ENCODE results near the gene OTUB2. TPM values are rescaled to one million over a fixed set of nuclear protein-coding genes. Genes with fewer than 3 reads are reported as not detected.

OTUB2 gene
- total RNA-seq, 1 experiment from 2014 or later = 3.4 TPM

DNA sequence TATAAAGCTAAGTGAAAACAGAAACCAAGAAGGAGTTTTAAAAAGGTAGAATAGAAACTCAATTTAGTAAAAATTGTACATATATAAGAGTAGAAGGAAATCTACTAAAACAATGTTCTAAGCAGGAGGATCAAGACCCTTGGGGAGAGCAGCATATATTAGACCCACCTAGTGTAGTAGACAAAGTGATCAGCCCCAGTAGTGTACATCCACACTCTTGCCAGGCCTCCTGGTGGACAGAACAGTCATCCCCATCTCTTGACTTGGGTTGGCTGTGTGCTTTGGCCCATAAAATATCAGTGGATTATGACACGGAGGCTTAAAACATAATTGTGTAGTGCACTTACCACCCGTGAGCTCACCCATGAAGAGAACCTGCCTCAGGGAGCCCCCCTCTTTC, 10.9 kb upstream of the OTUB2 start:
- no peaks in the 10 kb centered on the region for H3K27me3 ChIP-seq (ENCODE audit: control insufficient read depth, insufficient read depth, low read length)
- ChIA-PET CTCF (no interaction called here), POLR2A (no interaction called here)
- intact Hi-C loops (cut with micrococcal nuclease; ENCODE audit: unreplicated experiment) (no loop called here), in situ Hi-C loops (cut with HindIII; ENCODE audit: low pct_unique_long_range_greater_than_20kb, low sequenced_read_pairs) (no loop called here)
- TF ChIP-seq TCF7L2 (IDR thresholded peaks at IDR 0.05; ENCODE audit: low read depth, low read length) = no peak
- no peak for TF ChIP-seq POLR2AphosphoS5 (IDR thresholded peaks at IDR 0.05; ENCODE audit: low read depth, low read length)
- TF ChIP-seq, protein P1, sequence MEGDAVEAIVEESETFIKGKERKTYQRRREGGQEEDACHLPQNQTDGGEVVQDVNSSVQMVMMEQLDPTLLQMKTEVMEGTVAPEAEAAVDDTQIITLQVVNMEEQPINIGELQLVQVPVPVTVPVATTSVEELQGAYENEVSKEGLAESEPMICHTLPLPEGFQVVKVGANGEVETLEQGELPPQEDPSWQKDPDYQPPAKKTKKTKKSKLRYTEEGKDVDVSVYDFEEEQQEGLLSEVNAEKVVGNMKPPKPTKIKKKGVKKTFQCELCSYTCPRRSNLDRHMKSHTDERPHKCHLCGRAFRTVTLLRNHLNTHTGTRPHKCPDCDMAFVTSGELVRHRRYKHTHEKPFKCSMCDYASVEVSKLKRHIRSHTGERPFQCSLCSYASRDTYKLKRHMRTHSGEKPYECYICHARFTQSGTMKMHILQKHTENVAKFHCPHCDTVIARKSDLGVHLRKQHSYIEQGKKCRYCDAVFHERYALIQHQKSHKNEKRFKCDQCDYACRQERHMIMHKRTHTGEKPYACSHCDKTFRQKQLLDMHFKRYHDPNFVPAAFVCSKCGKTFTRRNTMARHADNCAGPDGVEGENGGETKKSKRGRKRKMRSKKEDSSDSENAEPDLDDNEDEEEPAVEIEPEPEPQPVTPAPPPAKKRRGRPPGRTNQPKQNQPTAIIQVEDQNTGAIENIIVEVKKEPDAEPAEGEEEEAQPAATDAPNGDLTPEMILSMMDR (IDR thresholded peaks at IDR 0.05) = no peak
- TF ChIP-seq, protein P2, sequence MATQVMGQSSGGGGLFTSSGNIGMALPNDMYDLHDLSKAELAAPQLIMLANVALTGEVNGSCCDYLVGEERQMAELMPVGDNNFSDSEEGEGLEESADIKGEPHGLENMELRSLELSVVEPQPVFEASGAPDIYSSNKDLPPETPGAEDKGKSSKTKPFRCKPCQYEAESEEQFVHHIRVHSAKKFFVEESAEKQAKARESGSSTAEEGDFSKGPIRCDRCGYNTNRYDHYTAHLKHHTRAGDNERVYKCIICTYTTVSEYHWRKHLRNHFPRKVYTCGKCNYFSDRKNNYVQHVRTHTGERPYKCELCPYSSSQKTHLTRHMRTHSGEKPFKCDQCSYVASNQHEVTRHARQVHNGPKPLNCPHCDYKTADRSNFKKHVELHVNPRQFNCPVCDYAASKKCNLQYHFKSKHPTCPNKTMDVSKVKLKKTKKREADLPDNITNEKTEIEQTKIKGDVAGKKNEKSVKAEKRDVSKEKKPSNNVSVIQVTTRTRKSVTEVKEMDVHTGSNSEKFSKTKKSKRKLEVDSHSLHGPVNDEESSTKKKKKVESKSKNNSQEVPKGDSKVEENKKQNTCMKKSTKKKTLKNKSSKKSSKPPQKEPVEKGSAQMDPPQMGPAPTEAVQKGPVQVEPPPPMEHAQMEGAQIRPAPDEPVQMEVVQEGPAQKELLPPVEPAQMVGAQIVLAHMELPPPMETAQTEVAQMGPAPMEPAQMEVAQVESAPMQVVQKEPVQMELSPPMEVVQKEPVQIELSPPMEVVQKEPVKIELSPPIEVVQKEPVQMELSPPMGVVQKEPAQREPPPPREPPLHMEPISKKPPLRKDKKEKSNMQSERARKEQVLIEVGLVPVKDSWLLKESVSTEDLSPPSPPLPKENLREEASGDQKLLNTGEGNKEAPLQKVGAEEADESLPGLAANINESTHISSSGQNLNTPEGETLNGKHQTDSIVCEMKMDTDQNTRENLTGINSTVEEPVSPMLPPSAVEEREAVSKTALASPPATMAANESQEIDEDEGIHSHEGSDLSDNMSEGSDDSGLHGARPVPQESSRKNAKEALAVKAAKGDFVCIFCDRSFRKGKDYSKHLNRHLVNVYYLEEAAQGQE (IDR thresholded peaks at IDR 0.05; ENCODE audit: insufficient read depth in 1 of 2, low read depth in 2 of 2, low read length in 1 of 2) = no peak
- TF ChIP-seq SIN3A (IDR thresholded peaks at IDR 0.05; ENCODE audit: borderline replicate concordance, insufficient read depth, low read depth, low read length) = no peak
- H3K27ac ChIP-seq (ENCODE audit: low read length) = no peak overlapping the region
- no peaks in the 10 kb centered on the region for H3K4me1 ChIP-seq (ENCODE audit: control insufficient read depth, insufficient read depth, low read length)
- H3K9me3 ChIP-seq (ENCODE audit: control insufficient read depth, insufficient read depth, low read depth, low read length) = no peaks in the 10 kb centered on the region
- no TSS peak for BruUV-seq (replicated peaks)
- no peaks in the 10 kb centered on the region for H3K36me3 ChIP-seq (ENCODE audit: control insufficient read depth, insufficient read depth, low read length)
- DNase-seq (ENCODE audit: low read depth, low spot score) = no peak
- no peak for ATAC-seq
- no peak overlapping the region for H3K4me3 ChIP-seq (ENCODE audit: low read depth in 2 of 2, low read length in 2 of 2)

DNA sequence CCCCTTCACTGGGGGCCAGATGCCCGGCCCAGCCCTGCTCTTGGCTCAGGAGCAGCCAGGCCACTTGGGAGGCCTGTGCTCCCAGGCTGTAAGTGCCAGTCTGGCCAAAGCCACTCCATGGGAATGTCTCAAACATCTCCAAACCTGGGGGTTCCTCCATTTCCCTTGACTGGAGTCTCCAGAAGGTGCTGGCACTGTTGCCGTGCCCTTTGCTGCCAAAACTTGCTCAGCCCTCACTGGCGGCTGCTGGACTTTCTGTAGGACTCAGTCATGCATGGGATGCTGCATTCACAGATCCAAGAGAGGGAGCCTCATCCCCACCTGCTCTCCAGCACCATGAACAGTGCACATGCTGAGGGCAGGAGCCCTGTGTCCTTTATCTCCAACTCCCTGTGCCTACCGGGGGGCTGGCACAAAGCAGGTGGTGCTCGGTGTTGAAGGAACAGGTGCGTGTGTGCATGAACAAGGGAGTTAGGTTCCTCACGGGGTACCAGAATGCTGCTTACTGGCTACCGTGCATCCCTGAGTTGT, 9.6 kb upstream of the OTUB2 start:
- ChIA-PET POLR2A (no interaction called here), CTCF (no interaction called here)
- ATAC-seq = no peak
- H3K27ac ChIP-seq (ENCODE audit: low read length) = no peak overlapping the region
- no TSS peak for BruUV-seq (replicated peaks)
- no peaks in the 10 kb centered on the region for H3K9me3 ChIP-seq (ENCODE audit: control insufficient read depth, insufficient read depth, low read depth, low read length)
- TF ChIP-seq, protein P2 (IDR thresholded peaks at IDR 0.05; ENCODE audit: insufficient read depth in 1 of 2, low read depth in 2 of 2, low read length in 1 of 2) = no peak
- TF ChIP-seq TCF7L2 (IDR thresholded peaks at IDR 0.05; ENCODE audit: low read depth, low read length) = no peak
- no peak for TF ChIP-seq POLR2AphosphoS5 (IDR thresholded peaks at IDR 0.05; ENCODE audit: low read depth, low read length)
- TF ChIP-seq SIN3A (IDR thresholded peaks at IDR 0.05; ENCODE audit: borderline replicate concordance, insufficient read depth, low read depth, low read length) = no peak
- TF ChIP-seq, protein P1 (IDR thresholded peaks at IDR 0.05) = no peak
- no peaks in the 10 kb centered on the region for H3K27me3 ChIP-seq (ENCODE audit: control insufficient read depth, insufficient read depth, low read length)
- intact Hi-C loops (cut with micrococcal nuclease; ENCODE audit: unreplicated experiment) = no loop called here
- no peak for DNase-seq (ENCODE audit: low read depth, low spot score)
- H3K4me1 ChIP-seq (ENCODE audit: control insufficient read depth, insufficient read depth, low read length) = no peaks in the 10 kb centered on the region
- no peaks in the 10 kb centered on the region for H3K36me3 ChIP-seq (ENCODE audit: control insufficient read depth, insufficient read depth, low read length)
- H3K4me3 ChIP-seq (ENCODE audit: low read depth in 2 of 2, low read length in 2 of 2) = no peak overlapping the region
- in situ Hi-C loops (cut with HindIII; ENCODE audit: low pct_unique_long_range_greater_than_20kb, low sequenced_read_pairs) = no loop called here
